Measurements from ENCODE around the gene MMP15.

GRCh38 chr16:58022601-58023371 lies 2.8 kb upstream of the MMP15 start:
- TF ChIP-seq POLR2A (IDR thresholded peaks at IDR 0.05; ENCODE audit: low read length) (no peak), GATA1 (IDR thresholded peaks at IDR 0.05; ENCODE audit: low read depth, low read length) (no peak)
